ENCODE measurements around the gene LMO7.

Gene LMO7

DNA sequence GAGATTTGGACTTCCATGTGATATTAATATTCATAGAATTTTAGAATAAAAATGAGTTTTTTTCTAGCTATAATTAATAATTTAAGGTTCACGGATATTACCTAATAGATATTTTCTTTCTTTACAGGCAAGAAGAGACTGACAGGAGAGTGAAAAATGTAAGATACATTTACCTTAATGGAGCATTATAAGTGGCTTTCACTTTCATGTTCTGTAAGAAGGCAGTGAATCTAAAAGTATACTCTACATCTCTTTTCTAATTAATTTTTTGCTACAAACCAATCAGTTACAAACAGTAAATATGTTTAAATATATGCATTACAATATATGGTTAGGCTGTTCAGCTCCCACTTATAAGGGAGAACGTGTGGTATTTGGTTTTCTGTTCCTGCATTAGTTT is 159.1 kb downstream of the LMO7 start:
- Histone ChIP-seq H3K4me3 (no peak overlapping the region), H3K27ac (no peak overlapping the region)
- TF ChIP-seq, protein P1, sequence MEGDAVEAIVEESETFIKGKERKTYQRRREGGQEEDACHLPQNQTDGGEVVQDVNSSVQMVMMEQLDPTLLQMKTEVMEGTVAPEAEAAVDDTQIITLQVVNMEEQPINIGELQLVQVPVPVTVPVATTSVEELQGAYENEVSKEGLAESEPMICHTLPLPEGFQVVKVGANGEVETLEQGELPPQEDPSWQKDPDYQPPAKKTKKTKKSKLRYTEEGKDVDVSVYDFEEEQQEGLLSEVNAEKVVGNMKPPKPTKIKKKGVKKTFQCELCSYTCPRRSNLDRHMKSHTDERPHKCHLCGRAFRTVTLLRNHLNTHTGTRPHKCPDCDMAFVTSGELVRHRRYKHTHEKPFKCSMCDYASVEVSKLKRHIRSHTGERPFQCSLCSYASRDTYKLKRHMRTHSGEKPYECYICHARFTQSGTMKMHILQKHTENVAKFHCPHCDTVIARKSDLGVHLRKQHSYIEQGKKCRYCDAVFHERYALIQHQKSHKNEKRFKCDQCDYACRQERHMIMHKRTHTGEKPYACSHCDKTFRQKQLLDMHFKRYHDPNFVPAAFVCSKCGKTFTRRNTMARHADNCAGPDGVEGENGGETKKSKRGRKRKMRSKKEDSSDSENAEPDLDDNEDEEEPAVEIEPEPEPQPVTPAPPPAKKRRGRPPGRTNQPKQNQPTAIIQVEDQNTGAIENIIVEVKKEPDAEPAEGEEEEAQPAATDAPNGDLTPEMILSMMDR (IDR thresholded peaks at IDR 0.05) = no peak
- DNase-seq (ENCODE audit: low spot score) = no peak

DNA sequence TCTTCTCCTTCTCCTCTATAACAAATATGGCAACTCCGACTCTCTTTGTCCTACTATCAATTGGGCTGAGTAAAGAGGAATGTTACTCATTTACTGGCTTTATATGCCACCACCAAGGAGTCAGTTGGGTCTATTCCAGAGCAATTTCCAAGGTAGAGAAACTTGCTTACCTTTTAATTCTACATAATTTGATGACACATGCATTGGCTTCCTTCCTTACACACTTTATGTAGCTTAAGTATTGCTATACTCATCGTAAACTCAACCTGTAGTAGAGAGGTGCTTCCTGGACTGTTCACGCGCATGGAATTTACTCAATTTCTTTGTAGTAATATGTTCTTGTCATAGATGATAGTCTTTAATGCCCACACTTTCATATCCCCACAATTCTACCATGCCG is 160.7 kb downstream of the LMO7 start:
- H3K27ac ChIP-seq = no peak overlapping the region
- TF ChIP-seq, protein P1 (IDR thresholded peaks at IDR 0.05) = no peak

DNA sequence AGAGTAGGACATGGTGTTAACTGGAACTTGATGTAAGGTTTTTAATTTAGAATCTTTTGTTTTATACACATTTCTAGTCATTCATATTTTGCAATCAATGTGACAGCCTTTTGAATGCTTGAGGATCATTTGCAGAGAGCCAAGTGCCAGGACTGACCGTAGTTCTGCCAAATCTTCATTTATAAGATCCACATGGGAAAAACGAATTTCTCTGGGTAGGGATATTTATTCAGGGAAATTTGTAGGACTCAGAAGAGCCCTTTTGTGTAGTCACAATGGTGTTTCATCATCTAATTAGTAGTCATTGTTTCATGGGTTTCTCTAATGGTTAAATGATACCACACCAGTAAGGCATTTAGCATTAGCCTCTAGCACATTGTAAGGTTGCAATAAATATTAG is 161.1 kb downstream of the LMO7 start:
- TF ChIP-seq, protein P1 (IDR thresholded peaks at IDR 0.05) = no peak

More for the DNA sequence above, 160.7 kb downstream of the LMO7 start:
- H3K4me3 ChIP-seq = no peak overlapping the region
- no peak for DNase-seq (ENCODE audit: low spot score)

DNA sequence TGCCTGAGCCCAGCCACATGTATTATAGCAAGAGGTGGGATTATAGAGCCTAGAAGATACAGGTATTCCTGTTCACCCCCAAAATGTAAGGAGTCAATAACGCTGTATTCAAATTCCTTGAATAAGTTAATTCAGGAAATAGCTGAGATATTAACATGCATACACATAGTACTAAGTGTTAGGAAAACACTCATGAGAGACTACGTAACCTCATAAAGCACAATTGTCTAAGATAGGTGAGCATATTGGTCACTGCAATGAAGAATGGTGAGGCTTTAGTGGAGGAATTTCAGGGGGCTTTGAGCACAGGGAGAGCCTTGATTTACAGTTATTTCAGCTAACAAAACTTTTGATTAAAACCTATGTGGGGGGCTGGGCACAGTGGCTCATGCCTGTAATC is 161.6 kb downstream of the LMO7 start:
- no peak overlapping the region for H3K4me3 ChIP-seq
- no peak for DNase-seq (ENCODE audit: low spot score)
- TF ChIP-seq, protein P1 (IDR thresholded peaks at IDR 0.05) = no peak
- no peak overlapping the region for H3K27ac ChIP-seq

More for the DNA sequence above, 161.1 kb downstream of the LMO7 start:
- Histone ChIP-seq H3K27ac (no peak overlapping the region), H3K4me3 (no peak overlapping the region)
- no peak for DNase-seq (ENCODE audit: low spot score)

DNA sequence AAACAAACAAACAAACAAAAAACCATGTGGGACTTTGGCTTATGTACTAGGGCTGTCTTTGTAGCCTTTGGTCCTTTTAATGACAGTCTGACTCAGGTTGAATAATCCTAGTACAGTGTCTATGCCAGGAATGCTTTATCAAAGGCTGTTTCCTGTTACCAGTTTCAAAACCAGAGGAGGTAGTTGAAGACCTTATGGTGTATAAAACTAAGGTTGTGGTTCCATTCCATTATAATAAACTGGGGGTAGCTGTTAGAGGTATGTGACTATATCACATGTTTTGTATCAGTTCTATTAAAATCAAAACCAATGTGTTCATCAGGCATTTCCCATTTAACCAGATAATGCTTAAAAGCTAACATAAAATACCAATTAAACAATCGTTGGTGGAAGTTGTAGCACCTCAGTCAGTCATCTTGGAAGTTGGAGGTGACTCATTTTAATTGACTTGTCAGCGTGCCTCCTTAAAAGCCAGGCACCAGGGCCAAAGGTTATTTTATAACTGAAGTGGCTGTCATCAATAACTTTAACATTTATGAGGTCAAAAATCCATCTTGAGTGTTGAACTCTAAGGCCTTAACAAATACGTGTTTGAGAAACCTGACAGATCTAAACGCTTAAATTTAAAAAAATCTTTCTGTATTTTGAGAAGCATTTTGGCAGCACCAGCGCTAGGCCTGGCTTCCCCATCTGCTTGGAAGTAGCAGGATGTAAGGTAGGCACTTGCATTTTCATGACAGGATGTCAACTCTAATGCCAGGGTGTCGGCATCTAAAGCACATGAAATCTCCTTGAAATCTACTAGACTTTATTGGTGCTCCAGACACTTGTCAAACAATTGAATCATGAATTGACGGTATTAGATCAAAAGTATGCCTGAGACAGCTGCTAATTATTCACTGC is 162.5 kb downstream of the LMO7 start:
- no peak for DNase-seq (ENCODE audit: low spot score)
- Histone ChIP-seq H3K4me3 (no peak overlapping the region), H3K27ac (no peak overlapping the region)
- TF ChIP-seq, protein P1 (IDR thresholded peaks at IDR 0.05) = no peak

DNA sequence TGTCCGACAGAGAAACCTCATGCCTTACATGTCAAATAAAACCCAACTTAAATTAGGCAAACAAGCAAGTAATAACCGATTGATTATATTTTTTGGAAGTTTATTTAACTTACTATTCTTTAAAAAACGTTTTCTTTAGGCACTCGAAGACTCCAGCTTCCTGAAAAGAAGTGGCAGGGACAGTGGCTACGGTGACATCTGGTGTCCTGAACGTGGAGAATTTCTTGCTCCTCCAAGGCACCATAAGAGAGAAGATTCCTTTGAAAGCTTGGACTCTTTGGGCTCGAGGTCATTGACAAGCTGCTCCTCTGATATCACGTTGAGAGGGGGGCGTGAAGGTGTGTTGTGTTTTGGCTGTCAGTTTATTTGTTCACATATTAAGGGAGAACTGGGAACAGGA is 164.4 kb downstream of the LMO7 start:
- TF ChIP-seq, protein P1 (IDR thresholded peaks at IDR 0.05) = no peak
- H3K27ac ChIP-seq = no peak overlapping the region
- H3K4me3 ChIP-seq = no peak overlapping the region
- DNase-seq (ENCODE audit: low spot score) = no peak

DNA sequence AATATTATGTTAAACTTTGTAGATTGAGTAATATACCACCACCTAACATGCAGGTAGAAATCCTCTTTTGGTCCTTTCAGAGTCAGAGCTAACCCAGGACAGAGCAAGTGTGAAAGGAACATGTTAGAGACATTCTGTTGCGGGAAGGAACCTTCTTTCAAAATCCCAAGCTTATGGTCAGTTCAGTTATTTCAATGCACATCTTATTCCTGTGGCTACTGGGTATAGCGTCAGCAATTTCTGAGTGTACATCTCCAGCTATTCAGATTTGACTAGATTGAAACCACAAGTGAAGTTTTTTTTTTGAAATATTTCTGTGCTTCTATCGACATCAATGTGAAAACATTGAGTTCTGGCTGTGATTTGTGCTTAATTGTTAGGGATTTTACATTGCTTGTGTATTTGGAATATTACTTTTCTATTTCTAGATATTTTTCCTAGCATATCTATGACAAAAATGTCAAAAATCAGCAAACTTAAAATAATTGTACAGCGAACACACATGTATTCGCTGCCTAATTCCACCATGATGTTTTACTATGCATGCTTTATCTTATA is 165.3 kb downstream of the LMO7 start:
- no peak for DNase-seq (ENCODE audit: low spot score)
- TF ChIP-seq, protein P1 (IDR thresholded peaks at IDR 0.05) = no peak
- H3K4me3 ChIP-seq = no peak overlapping the region
- no peak overlapping the region for H3K27ac ChIP-seq

All from coronary artery (tissue), 2 donors.